Gastroesophageal sphincter (tissue), 4 donors: ENCODE results near the gene KLHDC8A. TPM values are rescaled to one million over a fixed set of nuclear protein-coding genes. Genes with fewer than 3 reads are reported as not detected.

ENCODE experiments used
- ATAC-seq: fragments of 150-250 bp; one replicate; pipeline ENCODE4 v1.9.1; 2016; ENCODE audit warnings: mild to moderate bottlenecking, moderate library complexity
- H3K27ac ChIP-seq, 4 donors: fragments of 200-600 bp; sonication (generic) in 3 of 4; 1 replicate in 3 of 4; 2 replicates in 1 of 4; pipeline ENCODE4 v1.5.1; 2016 to 2019
- H3K27me3 ChIP-seq: fragments of 200-600 bp; sonication (generic); one replicate; pipeline ENCODE4 v1.5.1; 2019
- H3K36me3 ChIP-seq, 2 donors: fragments of 200-600 bp; sonication (generic); one replicate each; pipeline ENCODE4 v1.5.1; 2019; ENCODE audit warnings: control low read depth in 1 of 2
- H3K4me1 ChIP-seq, 3 donors: fragments of 200-600 bp; sonication (generic); 1 replicate in 2 of 3; 2 replicates in 1 of 3; pipeline ENCODE4 v1.5.1; 2016 to 2019; ENCODE audit warnings: control low read depth in 2 of 3
- H3K4me3 ChIP-seq, 2 donors: fragments of 200-600 bp; sonication (generic); one replicate each; pipeline ENCODE4 v1.5.1; 2019; ENCODE audit warnings: mild to moderate bottlenecking in 1 of 2, moderate library complexity in 1 of 2
- H3K9me3 ChIP-seq, 3 donors: fragments of 200-600 bp; sonication (generic); one replicate each; pipeline ENCODE4 v1.5.1; 2017 to 2019; ENCODE audit warnings: control low read depth in 2 of 3
- CTCF ChIP-seq, 4 experiments: fragments of 200-600 bp in 2 of 4; fragments of 450-650 bp in 2 of 4; sonication (generic) in 1 of 4; IDR thresholded peaks; one replicate each; pipeline ENCODE4 v1.5.1; 2017 to 2019; ENCODE audit warnings: antibody characterized with exemption in 4 of 4, mild to moderate bottlenecking in 2 of 4, moderate library complexity in 2 of 4
- EP300 ChIP-seq: sonication (generic); formaldehyde crosslinking; IDR thresholded peaks from one replicate; pipeline ENCODE4 v1.6.1; 2017; ENCODE audit warnings: antibody characterized with exemption, mild to moderate bottlenecking
- POLR2A ChIP-seq, 2 donors: fragments of 450-650 bp; IDR thresholded peaks; one replicate each; pipeline ENCODE4 v1.6.1; 2017; ENCODE audit warnings: antibody characterized with exemption in 2 of 2, mild to moderate bottlenecking in 2 of 2, moderate library complexity in 1 of 2
- POLR2AphosphoS5 ChIP-seq: sonication (generic); formaldehyde crosslinking; IDR thresholded peaks from one replicate; pipeline ENCODE4 v1.6.1; 2017; ENCODE audit warnings: antibody characterized with exemption
- WGBS, 2 donors: methylation state at CpG; one replicate each; pipeline ENCODE4 v1.1.5; 2018; ENCODE audit warnings: low coverage in 1 of 2; 5-methylcytosine and 5-hydroxymethylcytosine counted together
- total RNA-seq, 4 donors: library from RNA; depleted of rRNA; stranded (reverse); fragments of >200 nt; gene quantifications; one replicate each; pipeline ENCODE4 v1.1.0, GENCODE V29; 2016

The KLHDC8A gene
- total RNA-seq, 4 donors from 2014 or later, result 0.16 to 0.40 (median 0.31) TPM; not detected in 1

- Histone ChIP-seq H3K27ac (no peak overlapping the region), H3K4me3 (no peak overlapping the region), H3K4me1 (no peaks in the 10 kb centered on the region), H3K9me3 (no peaks in the 10 kb centered on the region), H3K27me3 (peaks cover 29% of the 10 kb centered on the region), H3K36me3 (no peaks in the 10 kb centered on the region)
- TF ChIP-seq POLR2A (IDR thresholded peaks at IDR 0.05) (no peak), POLR2AphosphoS5 (no peak), EP300 (no peak), CTCF (IDR thresholded peaks at IDR 0.05) (no peak)
- 41 to 76% methylated on average over 3 to 7 of the region's 8 CpGs for WGBS, 2 donors
- ATAC-seq, result no peak
Measured at GRCh38 chr1:205350691-205351141, 6.0 kb downstream of the KLHDC8A start.

- no peaks in the 10 kb centered on the region for H3K9me3 ChIP-seq
- WGBS, 2 donors, result 91% methylated on average over 1 of the region's 4 CpGs; no CpG with 5 or more reads in 1 of the 2 donors
- H3K27me3 ChIP-seq, result peaks cover 34% of the 10 kb centered on the region
- no peak for TF ChIP-seq POLR2AphosphoS5
- TF ChIP-seq EP300, result no peak
- no peak for TF ChIP-seq POLR2A (IDR thresholded peaks at IDR 0.05)
- no peak for TF ChIP-seq CTCF (IDR thresholded peaks at IDR 0.05)
- H3K4me1 ChIP-seq, result no peaks in the 10 kb centered on the region
- ATAC-seq, result no peak
- no peak overlapping the region for H3K4me3 ChIP-seq
- no peaks in the 10 kb centered on the region for H3K36me3 ChIP-seq
- no peak overlapping the region for H3K27ac ChIP-seq
Measured at GRCh38 chr1:205350124-205350523, 6.6 kb downstream of the KLHDC8A start.

- no peak for ATAC-seq
- WGBS, 2 donors, result 63 to 83% methylated on average over 4 to 5 of the region's 5 CpGs
- Histone ChIP-seq H3K27ac (no peak overlapping the region), H3K36me3 (no peaks in the 10 kb centered on the region), H3K4me3 (no peak overlapping the region), H3K27me3 (peaks cover 47% of the 10 kb centered on the region), H3K9me3 (no peaks in the 10 kb centered on the region), H3K4me1 (peaks cover 0 to 8% (median 6%) of the 10 kb centered on the region in 3 donors)
- no peak for TF ChIP-seq CTCF (IDR thresholded peaks at IDR 0.05)
- no peak for TF ChIP-seq EP300
- TF ChIP-seq POLR2AphosphoS5, result no peak
- TF ChIP-seq POLR2A (IDR thresholded peaks at IDR 0.05), result no peak
Measured at GRCh38 chr1:205348554-205349487, 7.9 kb downstream of the KLHDC8A start.

- TF ChIP-seq POLR2AphosphoS5 (no peak), POLR2A (IDR thresholded peaks at IDR 0.05) (no peak), CTCF (IDR thresholded peaks at IDR 0.05) (no peak), EP300 (no peak)
- no peak for ATAC-seq
- H3K27me3 ChIP-seq, result peaks cover 63% of the 10 kb centered on the region
Measured at GRCh38 chr1:205346956-205347574, 9.7 kb downstream of the KLHDC8A start.

More at GRCh38 chr1:205346956-205347574, 9.7 kb downstream of the KLHDC8A start:
- 76 to 81% methylated on average over 3 to 7 of the region's 10 CpGs for WGBS, 2 donors
- Histone ChIP-seq H3K4me3 (no peak overlapping the region), H3K36me3 (no peaks in the 10 kb centered on the region), H3K27ac (no peak overlapping the region), H3K9me3 (no peaks in the 10 kb centered on the region), H3K4me1 (peaks cover 0 to 15% (median 11%) of the 10 kb centered on the region in 3 donors)
